NCI-H1105 (cell line): ENCODE results near the gene CEP57L1.
A peak's percentile ranks its signal among the peaks of the same experiment; 100 is the strongest.

Source experiments
- DNase-seq: peaks from one replicate; lab custom pipeline; 2025; lab: John Stamatoyannopoulos, UW

CEP57L1 gene

GRCh38 chr6:109095036-109095834 is at the start of gene CEP57L1:
CEP57L1 (plus strand) TSS chr6:109095507; CDS start chr6:109145222, 49,715 bp downstream.
- DNase-seq = peak; percentile 95

- DNase-seq = no peak
Observed at GRCh38 chr6:109048176-109048575, 47.1 kb upstream of the CEP57L1 start.

GRCh38 chr6:109048670-109049415 is 46.5 kb upstream of the CEP57L1 start:
- no peak for DNase-seq

- peak; percentile 10 for DNase-seq
Observed at GRCh38 chr6:109050012-109050411, 45.3 kb upstream of the CEP57L1 start.

- no peak for DNase-seq
Observed at GRCh38 chr6:109050447-109051102, 44.7 kb upstream of the CEP57L1 start.

GRCh38 chr6:109051301-109052017 is 43.8 kb upstream of the CEP57L1 start:
- DNase-seq = no peak

- DNase-seq = no peak
Observed at GRCh38 chr6:109052018-109052651, 43.2 kb upstream of the CEP57L1 start.

- DNase-seq = no peak
Observed at GRCh38 chr6:109052852-109053251, 42.5 kb upstream of the CEP57L1 start.

- DNase-seq = no peak
Observed at GRCh38 chr6:109053336-109053735, 42.0 kb upstream of the CEP57L1 start.

- DNase-seq = no peak
Observed at GRCh38 chr6:109055771-109056235, 39.5 kb upstream of the CEP57L1 start.

- DNase-seq = no peak
Observed at GRCh38 chr6:109056661-109057060, 38.6 kb upstream of the CEP57L1 start.

GRCh38 chr6:109058620-109059019 is 36.7 kb upstream of the CEP57L1 start:
- no peak for DNase-seq

- DNase-seq = no peak
Observed at GRCh38 chr6:109059153-109059552, 36.2 kb upstream of the CEP57L1 start.

GRCh38 chr6:109059571-109060021 is 35.7 kb upstream of the CEP57L1 start:
- DNase-seq = no peak

GRCh38 chr6:109060571-109060970 is 34.7 kb upstream of the CEP57L1 start:
- DNase-seq = no peak

- no peak for DNase-seq
Observed at GRCh38 chr6:109062216-109062615, 33.1 kb upstream of the CEP57L1 start.

- DNase-seq = no peak
Observed at GRCh38 chr6:109062767-109063352, 32.4 kb upstream of the CEP57L1 start.

- no peak for DNase-seq
Observed at GRCh38 chr6:109069746-109070145, 25.6 kb upstream of the CEP57L1 start.

- DNase-seq = no peak
Observed at GRCh38 chr6:109071125-109071917, 24.0 kb upstream of the CEP57L1 start.
